Measurements from ENCODE around the gene CTXND1.

The CTXND1 gene

GRCh38 chr15:80179025-80179759 is 72.8 kb downstream of the CTXND1 start:
- DNase-seq = no peak

GRCh38 chr15:80177156-80177555 is 74.9 kb downstream of the CTXND1 start:
- DNase-seq = no peak

GRCh38 chr15:80176443-80176842 is 75.6 kb downstream of the CTXND1 start:
- peak; percentile 19 for DNase-seq

GRCh38 chr15:80175436-80175835 is 76.6 kb downstream of the CTXND1 start:
- DNase-seq = no peak

- DNase-seq = no peak
These were observed 77.8 kb downstream of the CTXND1 start for GRCh38 chr15:80174017-80174746.

GRCh38 chr15:80173022-80173759 is 78.8 kb downstream of the CTXND1 start:
- DNase-seq = peak; percentile 16

- no peak for DNase-seq
These were observed 79.6 kb downstream of the CTXND1 start for GRCh38 chr15:80172401-80172800.

GRCh38 chr15:80171787-80172186 is 80.2 kb downstream of the CTXND1 start:
- DNase-seq = no peak

GRCh38 chr15:80170596-80170995 is 81.4 kb downstream of the CTXND1 start:
- no peak for DNase-seq

- DNase-seq = no peak
These were observed 82.2 kb downstream of the CTXND1 start for GRCh38 chr15:80169768-80170357.

GRCh38 chr15:80168421-80168820 is 83.6 kb downstream of the CTXND1 start:
- DNase-seq = no peak

- no peak for DNase-seq
These were observed 84.1 kb downstream of the CTXND1 start for GRCh38 chr15:80167936-80168335.

GRCh38 chr15:80163897-80164296 is 88.1 kb downstream of the CTXND1 start:
- DNase-seq = no peak

- no peak for DNase-seq
These were observed 88.8 kb downstream of the CTXND1 start for GRCh38 chr15:80163217-80163616.

- no peak for DNase-seq
These were observed 89.9 kb downstream of the CTXND1 start for GRCh38 chr15:80162059-80162554.

- DNase-seq = no peak
These were observed 90.5 kb downstream of the CTXND1 start for GRCh38 chr15:80161468-80162016.

GRCh38 chr15:80160570-80161156 is 91.3 kb downstream of the CTXND1 start:
- DNase-seq = no peak

- no peak for DNase-seq
These were observed 92.0 kb downstream of the CTXND1 start for GRCh38 chr15:80159811-80160569.

- DNase-seq = no peak
These were observed 92.7 kb downstream of the CTXND1 start for GRCh38 chr15:80159301-80159700.

- no peak for DNase-seq
These were observed 94.8 kb downstream of the CTXND1 start for GRCh38 chr15:80157215-80157614.

GRCh38 chr15:80156176-80156720 is 95.8 kb downstream of the CTXND1 start:
- DNase-seq = no peak
